ENCODE results near the gene MED13L. TPM values are rescaled to one million over a fixed set of nuclear protein-coding genes. Genes with fewer than 3 reads are reported as not detected.
A peak's percentile ranks its signal among the peaks of the same experiment; 100 is the strongest.

MED13L gene
- total and polyA plus RNA-seq, 2 donors (not counting 3 experiments of a cell fraction or from before 2014, with no cell fraction given), result 27.4 to 93.6 TPM

- peak overlapping the region; percentile 92 for H3K4me2 ChIP-seq (ENCODE audit: insufficient read depth, low read length)
- FAIRE-seq, result peak; percentile 69
- ChIA-PET POLR2A (interaction anchor here (0.6 kb wide), 1 partner anchor 118 kb away, joined by 3 read pairs; no protein-coding TSS in a partner anchor), CTCF (interaction anchor here (1.0 to 2.3 kb wide), 7 partner anchors 11 to 73 kb away, joined by 3 to 10 read pairs (median 3); no protein-coding TSS in a partner anchor)
- dilution Hi-C loops (cut with MboI; ENCODE audit: extremely low pct_ligation_motif_present, low sequenced_read_pairs), result no loop called here
- H3K9me3 ChIP-seq (replicated peaks; ENCODE audit: control insufficient read depth, insufficient read depth, low read length), result no peaks in the 10 kb centered on the region
- peaks cover 91% of the 10 kb centered on the region for H3K79me2 ChIP-seq (ENCODE audit: control insufficient read depth, insufficient read depth, low read length)
- H3K27me3 ChIP-seq (ENCODE audit: control insufficient read depth in 2 of 2, insufficient read depth in 2 of 2, low read length in 2 of 2), result no peaks in the 10 kb centered on the region
- H2AFZ ChIP-seq (ENCODE audit: low read depth, low read length), result no peak overlapping the region
- peak overlapping the region; percentile 20 for H3K9ac ChIP-seq (replicated peaks; ENCODE audit: extremely low read depth, insufficient read depth, low read length)
- H3K4me1 ChIP-seq (ENCODE audit: control insufficient read depth, extremely low read depth, insufficient read depth, low read length), result peaks cover 18% of the 10 kb centered on the region
- H3K4me3 ChIP-seq (replicated peaks in 1 of 3; ENCODE audit: insufficient read depth in 1 of 3, low read depth in 1 of 3, low read length in 3 of 3), result peak overlapping the region in 1 of 3 experiments; percentile 47
- H3K9me1 ChIP-seq (replicated peaks; ENCODE audit: control insufficient read depth, extremely low read depth, insufficient read depth, low read length), result no peaks in the 10 kb centered on the region
- no peaks in the 10 kb centered on the region for H3K36me3 ChIP-seq (ENCODE audit: control insufficient read depth in 2 of 2, extremely low read depth in 1 of 2, insufficient read depth in 2 of 2, low read length in 2 of 2)
- intact Hi-C loops (cut with micrococcal nuclease), result no loop called here
- DNase-seq (ENCODE audit: low read depth, low spot score), result peak; percentile 69
- H3K27ac ChIP-seq (ENCODE audit: insufficient read depth, low read depth, low read length), result peak overlapping the region; percentile 67
- BruUV-seq (replicated peaks), result no TSS peak
- TF ChIP-seq, protein P1, sequence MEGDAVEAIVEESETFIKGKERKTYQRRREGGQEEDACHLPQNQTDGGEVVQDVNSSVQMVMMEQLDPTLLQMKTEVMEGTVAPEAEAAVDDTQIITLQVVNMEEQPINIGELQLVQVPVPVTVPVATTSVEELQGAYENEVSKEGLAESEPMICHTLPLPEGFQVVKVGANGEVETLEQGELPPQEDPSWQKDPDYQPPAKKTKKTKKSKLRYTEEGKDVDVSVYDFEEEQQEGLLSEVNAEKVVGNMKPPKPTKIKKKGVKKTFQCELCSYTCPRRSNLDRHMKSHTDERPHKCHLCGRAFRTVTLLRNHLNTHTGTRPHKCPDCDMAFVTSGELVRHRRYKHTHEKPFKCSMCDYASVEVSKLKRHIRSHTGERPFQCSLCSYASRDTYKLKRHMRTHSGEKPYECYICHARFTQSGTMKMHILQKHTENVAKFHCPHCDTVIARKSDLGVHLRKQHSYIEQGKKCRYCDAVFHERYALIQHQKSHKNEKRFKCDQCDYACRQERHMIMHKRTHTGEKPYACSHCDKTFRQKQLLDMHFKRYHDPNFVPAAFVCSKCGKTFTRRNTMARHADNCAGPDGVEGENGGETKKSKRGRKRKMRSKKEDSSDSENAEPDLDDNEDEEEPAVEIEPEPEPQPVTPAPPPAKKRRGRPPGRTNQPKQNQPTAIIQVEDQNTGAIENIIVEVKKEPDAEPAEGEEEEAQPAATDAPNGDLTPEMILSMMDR (IDR thresholded peaks at IDR 0.05; ENCODE audit: extremely low read depth in 1 of 2, insufficient read depth in 1 of 2, low read depth in 1 of 2, low read length in 2 of 2), result no peak
- peak; percentile 27 for TF ChIP-seq FOS (IDR thresholded peaks at IDR 0.05; ENCODE audit: borderline replicate concordance, insufficient read depth, low read length)
- peaks cover 30% of the 10 kb centered on the region for H4K20me1 ChIP-seq (replicated peaks; ENCODE audit: control insufficient read depth, extremely low read depth, insufficient read depth, low read length)
These were observed 105.2 kb downstream of the MED13L start for GRCh38 chr12:116172224-116172849.

DNA sequence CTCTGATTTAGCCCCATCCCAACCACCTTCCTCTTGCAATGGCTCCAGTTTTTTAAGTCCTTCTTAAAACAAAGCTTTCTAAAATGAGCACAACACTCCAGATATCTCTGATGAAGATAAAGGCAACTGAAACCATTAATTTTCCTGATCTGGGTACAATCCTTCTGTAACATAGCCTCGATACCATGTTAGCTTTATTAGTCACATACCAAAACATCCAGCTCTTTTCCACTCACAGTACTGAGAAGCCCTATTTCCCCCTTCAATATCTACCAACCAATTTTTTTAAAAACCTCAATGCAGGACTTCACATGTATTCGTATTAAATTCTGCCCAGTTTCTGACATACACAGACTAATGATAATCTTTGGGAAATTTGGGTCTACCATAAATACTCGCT, 105.9 kb downstream of the MED13L start:
- Histone ChIP-seq H3K27me3 (ENCODE audit: control insufficient read depth in 2 of 2, insufficient read depth in 2 of 2, low read length in 2 of 2) (no peaks in the 10 kb centered on the region), H3K36me3 (ENCODE audit: control insufficient read depth in 2 of 2, extremely low read depth in 1 of 2, insufficient read depth in 2 of 2, low read length in 2 of 2) (no peaks in the 10 kb centered on the region), H3K9ac (replicated peaks; ENCODE audit: extremely low read depth, insufficient read depth, low read length) (peak overlapping the region; percentile 14), H3K27ac (ENCODE audit: insufficient read depth, low read depth, low read length) (peak overlapping the region; percentile 67), H3K9me1 (replicated peaks; ENCODE audit: control insufficient read depth, extremely low read depth, insufficient read depth, low read length) (no peaks in the 10 kb centered on the region), H3K4me2 (ENCODE audit: insufficient read depth, low read length) (peak overlapping the region; percentile 92), H3K79me2 (ENCODE audit: control insufficient read depth, insufficient read depth, low read length) (peaks cover 86% of the 10 kb centered on the region), H4K20me1 (replicated peaks; ENCODE audit: control insufficient read depth, extremely low read depth, insufficient read depth, low read length) (peaks cover 32% of the 10 kb centered on the region), H3K4me3 (replicated peaks in 1 of 3; ENCODE audit: insufficient read depth in 1 of 3, low read depth in 1 of 3, low read length in 3 of 3) (peak overlapping the region in 2 of 3 experiments; percentile 4 to 47), H2AFZ (ENCODE audit: low read depth, low read length) (no peak overlapping the region), H3K9me3 (replicated peaks; ENCODE audit: control insufficient read depth, insufficient read depth, low read length) (no peaks in the 10 kb centered on the region), H3K4me1 (ENCODE audit: control insufficient read depth, extremely low read depth, insufficient read depth, low read length) (peaks cover 18% of the 10 kb centered on the region)
- DNase-seq (ENCODE audit: low read depth, low spot score), result peak; percentile 46
- no TSS peak for BruUV-seq (replicated peaks)
- intact Hi-C loops (cut with micrococcal nuclease), result no loop called here
- dilution Hi-C loops (cut with MboI; ENCODE audit: extremely low pct_ligation_motif_present, low sequenced_read_pairs), result no loop called here
- POLR2A ChIA-PET, result interaction anchor here (0.8 kb wide), 1 partner anchor 63 kb away, joined by 3 read pairs; no protein-coding TSS in a partner anchor
- CTCF ChIA-PET, result interaction anchor here (0.5 to 2.3 kb wide), 11 partner anchors 10 to 572 kb away, joined by 3 to 10 read pairs (median 3); no protein-coding TSS in a partner anchor
- TF ChIP-seq POLR2A (IDR thresholded peaks at IDR 0.05; ENCODE audit: low read depth, low read length) (no peak), JUN (IDR thresholded peaks at IDR 0.05; ENCODE audit: borderline replicate concordance, insufficient read depth, insufficient read length, low read depth) (no peak), GATA2 (IDR thresholded peaks at IDR 0.05; ENCODE audit: insufficient read depth, insufficient read length, low read depth, low read length) (no peak), MYC (IDR thresholded peaks at IDR 0.05; ENCODE audit: low read depth, low read length) (no peak), POLR2AphosphoS5 (IDR thresholded peaks at IDR 0.05; ENCODE audit: insufficient read depth, low read depth, low read length) (no peak), EZH2 (IDR thresholded peaks at IDR 0.05; ENCODE audit: borderline replicate concordance, low read depth, low read length, severe bottlenecking) (no peak), FOS (IDR thresholded peaks at IDR 0.05; ENCODE audit: borderline replicate concordance, insufficient read depth, low read length) (no peak)
- TF ChIP-seq, protein P1 (IDR thresholded peaks at IDR 0.05; ENCODE audit: extremely low read depth in 1 of 2, insufficient read depth in 1 of 2, low read depth in 1 of 2, low read length in 2 of 2), result no peak
- TF ChIP-seq, protein P2, sequence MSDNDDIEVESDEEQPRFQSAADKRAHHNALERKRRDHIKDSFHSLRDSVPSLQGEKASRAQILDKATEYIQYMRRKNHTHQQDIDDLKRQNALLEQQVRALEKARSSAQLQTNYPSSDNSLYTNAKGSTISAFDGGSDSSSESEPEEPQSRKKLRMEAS (IDR thresholded peaks at IDR 0.05; ENCODE audit: insufficient read depth, insufficient read length), result no peak
- no peak for FAIRE-seq
